Measurements from ENCODE around the gene TMEM132A. TPM values are rescaled to one million over a fixed set of nuclear protein-coding genes. Genes with fewer than 3 reads are reported as not detected.
A peak's percentile ranks its signal among the peaks of the same experiment; 100 is the strongest.

The TMEM132A gene
- total RNA-seq, result 6.3 TPM
- long read RNA-seq, partial matches to known transcripts, result 4 of 6 reads
- long read RNA-seq, other reads (novel, unspliced or antisense), result 2 of 6 reads

- DNase-seq (ENCODE audit: missing footprints) (peak; percentile 86), ATAC-seq (peak; percentile 85)
- intact Hi-C loops (cut with DNase I), result loop anchor here (5.0 kb wide), 1 partner anchor 203 kb away; no protein-coding TSS in a partner anchor
Observed at GRCh38 chr11:60924110-60924905, at the start of gene TMEM132A. TMEM132A (plus strand) TSS chr11:60924460; CDS start chr11:60924634, 174 bp downstream.

- intact Hi-C loops (cut with DNase I), result no loop called here
- DNase-seq (ENCODE audit: missing footprints), result no peak
- ATAC-seq, result no peak
Observed at GRCh38 chr11:60875366-60876167, 48.7 kb upstream of the TMEM132A start.

- intact Hi-C loops (cut with DNase I), result no loop called here
- no peak for ATAC-seq
- DNase-seq (ENCODE audit: missing footprints), result no peak
Observed at GRCh38 chr11:60876168-60876485, 48.1 kb upstream of the TMEM132A start.

- peak; percentile 80 for ATAC-seq
- intact Hi-C loops (cut with DNase I), result no loop called here
- no peak for DNase-seq (ENCODE audit: missing footprints)
Observed at GRCh38 chr11:60878245-60879101, 45.8 kb upstream of the TMEM132A start.

GRCh38 chr11:60879104-60879503 lies 45.2 kb upstream of the TMEM132A start:
- intact Hi-C loops (cut with DNase I), result no loop called here
- no peak for ATAC-seq
- no peak for DNase-seq (ENCODE audit: missing footprints)

- ATAC-seq (no peak), DNase-seq (ENCODE audit: missing footprints) (no peak)
- intact Hi-C loops (cut with DNase I), result no loop called here
Observed at GRCh38 chr11:60879971-60880588, 44.2 kb upstream of the TMEM132A start.

GRCh38 chr11:60880643-60881282 lies 43.5 kb upstream of the TMEM132A start:
- intact Hi-C loops (cut with DNase I), result no loop called here
- DNase-seq (ENCODE audit: missing footprints) (no peak), ATAC-seq (no peak)

- ATAC-seq (peak; percentile 77), DNase-seq (ENCODE audit: missing footprints) (no peak)
- intact Hi-C loops (cut with DNase I), result loop anchor here (1.0 kb wide), 1 partner anchor 56 kb away; no protein-coding TSS in a partner anchor
Observed at GRCh38 chr11:60887556-60887955, 36.7 kb upstream of the TMEM132A start.

GRCh38 chr11:60889869-60890311 lies 34.4 kb upstream of the TMEM132A start:
- DNase-seq (ENCODE audit: missing footprints), result no peak
- intact Hi-C loops (cut with DNase I), result no loop called here
- no peak for ATAC-seq

- intact Hi-C loops (cut with DNase I), result no loop called here
- DNase-seq (ENCODE audit: missing footprints) (no peak), ATAC-seq (no peak)
Observed at GRCh38 chr11:60890696-60891095, 33.6 kb upstream of the TMEM132A start.

- DNase-seq (ENCODE audit: missing footprints) (no peak), ATAC-seq (peak; percentile 6)
- intact Hi-C loops (cut with DNase I), result no loop called here
Observed at GRCh38 chr11:60891103-60891741, 33.0 kb upstream of the TMEM132A start.

GRCh38 chr11:60895687-60896086 lies 28.6 kb upstream of the TMEM132A start:
- DNase-seq (ENCODE audit: missing footprints), result no peak
- no peak for ATAC-seq
- intact Hi-C loops (cut with DNase I), result no loop called here

- intact Hi-C loops (cut with DNase I), result no loop called here
- DNase-seq (ENCODE audit: missing footprints) (no peak), ATAC-seq (no peak)
Observed at GRCh38 chr11:60897496-60897895, 26.8 kb upstream of the TMEM132A start.

- ATAC-seq, result peak; percentile 66
- intact Hi-C loops (cut with DNase I), result loop anchor here (1.0 to 2.0 kb wide), 2 partner anchors 68 to 124 kb away; no protein-coding TSS in a partner anchor
- DNase-seq (ENCODE audit: missing footprints), result no peak
Observed at GRCh38 chr11:60899046-60899936, 25.0 kb upstream of the TMEM132A start.

GRCh38 chr11:60899977-60900376 lies 24.3 kb upstream of the TMEM132A start:
- no peak for ATAC-seq
- intact Hi-C loops (cut with DNase I), result loop anchor here (1.0 to 2.0 kb wide), 2 partner anchors 69 to 125 kb away; no protein-coding TSS in a partner anchor
- DNase-seq (ENCODE audit: missing footprints), result no peak

- ATAC-seq (no peak), DNase-seq (ENCODE audit: missing footprints) (no peak)
- intact Hi-C loops (cut with DNase I), result no loop called here
Observed at GRCh38 chr11:60900673-60901404, 23.4 kb upstream of the TMEM132A start.
